ENCODE measurements around the gene GRIK2.
"Not testable (repeated sequence)": the region's sequence is repeated elsewhere in the genome, so short reads cannot be mapped to it uniquely, and the experiment has no call there.

The GRIK2 gene

GRCh38 chr6:102064142-102064541, 670.6 kb downstream of the GRIK2 start:
- no peak for DNase-seq (ENCODE audit: low read depth)
- no peak overlapping the region for H3K4me3 ChIP-seq (ENCODE audit: low read depth, low read length)
- TF ChIP-seq, protein P1, sequence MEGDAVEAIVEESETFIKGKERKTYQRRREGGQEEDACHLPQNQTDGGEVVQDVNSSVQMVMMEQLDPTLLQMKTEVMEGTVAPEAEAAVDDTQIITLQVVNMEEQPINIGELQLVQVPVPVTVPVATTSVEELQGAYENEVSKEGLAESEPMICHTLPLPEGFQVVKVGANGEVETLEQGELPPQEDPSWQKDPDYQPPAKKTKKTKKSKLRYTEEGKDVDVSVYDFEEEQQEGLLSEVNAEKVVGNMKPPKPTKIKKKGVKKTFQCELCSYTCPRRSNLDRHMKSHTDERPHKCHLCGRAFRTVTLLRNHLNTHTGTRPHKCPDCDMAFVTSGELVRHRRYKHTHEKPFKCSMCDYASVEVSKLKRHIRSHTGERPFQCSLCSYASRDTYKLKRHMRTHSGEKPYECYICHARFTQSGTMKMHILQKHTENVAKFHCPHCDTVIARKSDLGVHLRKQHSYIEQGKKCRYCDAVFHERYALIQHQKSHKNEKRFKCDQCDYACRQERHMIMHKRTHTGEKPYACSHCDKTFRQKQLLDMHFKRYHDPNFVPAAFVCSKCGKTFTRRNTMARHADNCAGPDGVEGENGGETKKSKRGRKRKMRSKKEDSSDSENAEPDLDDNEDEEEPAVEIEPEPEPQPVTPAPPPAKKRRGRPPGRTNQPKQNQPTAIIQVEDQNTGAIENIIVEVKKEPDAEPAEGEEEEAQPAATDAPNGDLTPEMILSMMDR (IDR thresholded peaks at IDR 0.05; ENCODE audit: control insufficient read depth, extremely low read depth, insufficient read depth): no peak

DNA sequence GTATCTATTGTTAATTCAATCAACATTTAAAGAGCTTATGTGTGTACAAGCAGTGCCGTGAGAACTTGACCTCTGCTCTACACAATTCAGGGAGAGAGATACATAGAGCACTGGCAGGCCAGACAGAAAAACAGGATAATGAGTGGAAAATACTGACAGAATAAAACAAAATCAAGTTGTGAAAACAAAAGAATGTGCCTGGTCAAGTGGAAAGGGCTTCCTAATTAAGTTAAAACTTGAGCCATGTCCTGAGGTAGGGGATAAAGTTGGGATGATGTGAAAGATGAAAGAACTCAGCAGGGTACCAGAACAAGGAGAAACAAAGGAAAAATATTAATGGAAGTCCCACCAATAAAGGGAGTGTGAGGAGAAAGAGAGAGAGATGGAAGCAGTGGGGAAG, 672.8 kb downstream of the GRIK2 start:
- no peak overlapping the region for H3K4me3 ChIP-seq (ENCODE audit: low read depth, low read length)
- DNase-seq (ENCODE audit: low read depth): no peak
- TF ChIP-seq, protein P1 (IDR thresholded peaks at IDR 0.05; ENCODE audit: control insufficient read depth, extremely low read depth, insufficient read depth): no peak

DNA sequence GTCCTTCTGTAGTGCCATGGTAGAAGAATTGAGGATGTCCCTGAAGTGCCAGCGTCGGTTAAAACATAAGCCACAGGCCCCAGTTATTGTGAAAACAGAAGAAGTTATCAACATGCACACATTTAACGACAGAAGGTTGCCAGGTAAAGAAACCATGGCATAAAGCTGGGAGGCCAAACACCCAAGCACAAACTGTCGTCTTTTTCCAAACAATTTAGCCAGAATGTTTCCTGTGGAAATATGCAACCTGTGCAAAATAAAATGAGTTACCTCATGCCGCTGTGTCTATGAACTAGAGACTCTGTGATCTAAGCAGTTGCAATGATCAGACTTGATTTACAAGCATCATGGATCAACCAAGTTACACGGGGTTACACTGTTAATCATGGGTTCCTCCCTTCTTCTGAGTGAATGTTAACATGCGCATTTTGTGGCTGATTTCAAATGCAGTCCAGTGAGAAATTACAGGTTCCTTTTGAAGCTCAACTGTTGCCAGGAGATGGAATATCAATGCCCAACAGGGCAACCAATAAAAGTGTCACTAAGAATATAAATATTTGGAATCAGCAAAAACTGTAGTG, 674.9 kb downstream of the GRIK2 start:
- TF ChIP-seq, protein P1 (IDR thresholded peaks at IDR 0.05; ENCODE audit: control insufficient read depth, extremely low read depth, insufficient read depth): no peak
- H3K4me3 ChIP-seq (ENCODE audit: low read depth, low read length): no peak overlapping the region
- DNase-seq (ENCODE audit: low read depth): no peak

- TF ChIP-seq, protein P1 (IDR thresholded peaks at IDR 0.05; ENCODE audit: control insufficient read depth, extremely low read depth, insufficient read depth): no peak
- no peak for DNase-seq (ENCODE audit: low read depth)
Measured at GRCh38 chr6:102075539-102075938, 682.0 kb downstream of the GRIK2 start.

DNA sequence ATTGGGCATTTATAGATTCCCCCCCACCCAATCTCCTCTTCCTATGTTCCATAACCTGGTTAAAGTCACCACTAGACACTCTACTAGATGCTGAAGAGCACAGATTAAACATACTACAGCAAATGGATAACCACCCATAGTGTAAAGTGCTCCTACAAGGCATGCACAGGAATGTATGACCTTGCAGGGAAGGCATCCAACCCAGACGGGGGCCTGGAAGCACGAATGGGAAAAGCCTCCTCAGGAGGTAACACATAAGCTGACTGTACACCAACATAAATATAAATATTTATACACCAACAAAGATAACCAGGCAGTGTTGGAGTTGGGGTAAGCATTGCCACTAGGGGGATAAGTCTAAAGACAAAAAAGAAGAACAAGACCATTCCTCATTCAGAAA, 691.7 kb downstream of the GRIK2 start:
- H3K4me3 ChIP-seq (ENCODE audit: low read depth, low read length): no peak overlapping the region
- TF ChIP-seq, protein P1 (IDR thresholded peaks at IDR 0.05; ENCODE audit: control insufficient read depth, extremely low read depth, insufficient read depth): 0 out of 2 replicates have a peak, but pooled peaks have one; percentile 5
- no peak for DNase-seq (ENCODE audit: low read depth)

More at GRCh38 chr6:102075539-102075938, 682.0 kb downstream of the GRIK2 start:
- H3K4me3 ChIP-seq (ENCODE audit: low read depth, low read length): no peak overlapping the region

DNA sequence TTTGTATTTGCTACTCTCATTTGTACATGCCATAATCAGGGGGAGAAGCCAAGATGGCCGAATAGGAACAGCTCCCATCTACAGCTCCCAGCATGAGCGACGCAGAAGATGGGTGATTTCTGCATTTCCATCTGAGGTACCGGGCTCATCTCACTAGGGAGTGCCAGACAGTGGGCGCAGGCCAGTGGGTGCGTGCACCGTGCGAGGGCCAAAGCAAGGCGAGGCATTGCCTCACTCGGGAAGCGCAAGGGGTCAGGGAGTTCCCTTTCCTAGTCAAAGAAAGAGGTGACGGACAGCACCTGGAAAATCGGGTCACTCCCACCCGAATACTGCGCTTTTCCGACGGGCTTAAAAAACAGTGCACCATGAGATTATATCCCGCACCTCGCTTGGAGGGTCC, 694.7 kb downstream of the GRIK2 start:
- not testable (repeated sequence) for DNase-seq (ENCODE audit: low read depth)

DNA sequence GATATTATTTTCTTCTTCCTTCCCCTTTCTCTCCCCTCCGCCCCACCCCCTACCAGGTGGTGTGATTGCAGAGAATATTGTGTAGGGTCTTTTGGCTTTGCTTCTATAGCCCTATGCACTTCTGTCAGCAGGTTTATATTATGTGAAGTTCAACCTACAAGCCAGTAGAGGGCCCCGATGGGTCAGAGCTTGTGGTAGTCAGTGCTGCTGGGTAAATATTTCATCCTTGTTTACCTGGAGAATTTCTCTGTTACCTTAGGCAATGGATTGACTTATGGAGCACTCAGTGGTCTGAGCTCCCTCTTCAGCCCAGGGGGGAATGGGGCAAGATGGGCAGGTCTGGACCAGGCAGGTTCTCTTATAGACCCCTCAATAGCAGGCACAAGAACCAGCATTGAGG, 720.9 kb downstream of the GRIK2 start:
- no peak overlapping the region for H3K4me3 ChIP-seq (ENCODE audit: low read depth, low read length)
- TF ChIP-seq, protein P1 (IDR thresholded peaks at IDR 0.05; ENCODE audit: control insufficient read depth, extremely low read depth, insufficient read depth): no peak
- no peak for DNase-seq (ENCODE audit: low read depth)

More for the DNA sequence above, 694.7 kb downstream of the GRIK2 start:
- not testable (repeated sequence) for H3K4me3 ChIP-seq (ENCODE audit: low read depth, low read length)

All from LNCaP clone FGC (cell line).